GM12891 (cell line): ENCODE data around the gene CEP170B.
"Not testable (repeated sequence)": the region's sequence is repeated elsewhere in the genome, so short reads cannot be mapped to it uniquely, and the experiment has no call there.

Source experiments
- POLR2AphosphoS5 ChIP-seq: IDR thresholded peaks from 2 replicates; pipeline ENCODE4 v1.6.1; 2011; ENCODE audit warnings: low read depth, low read length, control low read depth
- POU2F2 ChIP-seq: IDR thresholded peaks from 2 replicates; pipeline ENCODE4 v1.6.1; 2011; ENCODE audit warnings: low read depth, mild to moderate bottlenecking, control low read depth, low read length, moderate library complexity
- TAF1 ChIP-seq: IDR thresholded peaks from 2 replicates; pipeline ENCODE4 v1.6.1; 2011; ENCODE audit warnings: low read depth, low read length, control low read depth

- TF ChIP-seq POU2F2, TAF1, POLR2AphosphoS5: not testable (repeated sequence)
Observed at GRCh38 chr14:104836171-104836935, 28.7 kb upstream of the CEP170B start.
